WTC11 (cell line): ENCODE measurements around the gene DLGAP3. TPM values are rescaled to one million over a fixed set of nuclear protein-coding genes. Genes with fewer than 3 reads are reported as not detected.

Experiments used
- ATAC-seq: fragments of 200-7000 bp; cut with Tn5 transposase; 2 replicates; pipeline ENCODE4 v1.10.0; 2021; ENCODE audit warnings: mild to moderate bottlenecking, moderate library complexity
- CTCF ChIA-PET: fragments of 300-600 bp; sonication (Branson Sonifier 250); formaldehyde crosslinking; loops from one replicate; lab custom pipeline; 2021; ENCODE audit warnings: antibody characterized with exemption; lab: Charles Lee
- POLR2A ChIA-PET: fragments of 350-600 bp; sonication (Branson Sonifier 250); formaldehyde crosslinking; loops from one replicate; lab custom pipeline; 2021; ENCODE audit warnings: antibody characterized with exemption; lab: Charles Lee
- DNase-seq: peaks from one replicate; pipeline ENCODE4 v3.0.0; 2021; ENCODE audit warnings: low spot score
- H3K27ac Mint-ChIP-seq: 2 replicates; pipeline ENCODE4 v1.8.0; 2021; ENCODE audit warnings: mixed read lengths
- H3K27me3 Mint-ChIP-seq: 2 replicates; pipeline ENCODE4 v1.8.0; 2021; ENCODE audit warnings: low read depth, mild to moderate bottlenecking, moderate library complexity, mixed read lengths
- H3K36me3 Mint-ChIP-seq: 2 replicates; pipeline ENCODE4 v1.8.0; 2021; ENCODE audit warnings: mixed read lengths
- H3K4me1 Mint-ChIP-seq: 2 replicates; pipeline ENCODE4 v1.8.0; 2022; ENCODE audit warnings: mixed read lengths
- H3K4me3 Mint-ChIP-seq: 2 replicates; pipeline ENCODE4 v1.8.0; 2021; ENCODE audit warnings: mild to moderate bottlenecking, moderate library complexity, mixed read lengths
- H3K9me3 Mint-ChIP-seq: 2 replicates; pipeline ENCODE4 v1.8.0; 2021; ENCODE audit warnings: mixed read lengths
- AFF4 ChIP-seq: sonication (generic); formaldehyde crosslinking; IDR thresholded peaks from 2 replicates; pipeline ENCODE4 v1.8.1; 2023; ENCODE audit warnings: mild to moderate bottlenecking, missing genetic modification reagents, borderline replicate concordance
- EMX1 ChIP-seq: fragments of 250-450 bp; sonication (Bioruptor Pico); IDR thresholded peaks from 2 replicates; pipeline ENCODE4 v1.8.0; 2021; ENCODE audit warnings: mild to moderate bottlenecking
- GABPB1 ChIP-seq: sonication (generic); formaldehyde crosslinking; IDR thresholded peaks from 2 replicates; pipeline ENCODE4 v1.8.1; 2023; ENCODE audit warnings: mild to moderate bottlenecking, missing genetic modification reagents
- IRF2 ChIP-seq: sonication (generic); formaldehyde crosslinking; IDR thresholded peaks from 2 replicates; pipeline ENCODE4 v1.8.0; 2022; ENCODE audit warnings: low read depth, missing genetic modification reagents, borderline replicate concordance
- MLX ChIP-seq: sonication (generic); formaldehyde crosslinking; IDR thresholded peaks from 2 replicates; pipeline ENCODE4 v1.8.1; 2023; ENCODE audit warnings: mild to moderate bottlenecking, missing genetic modification reagents, moderate library complexity
- NFATC4 ChIP-seq: fragments of 250-450 bp; sonication (Bioruptor Pico); IDR thresholded peaks from 2 replicates; pipeline ENCODE4 v1.9.0; 2021; ENCODE audit warnings: mild to moderate bottlenecking
- SMAD3 ChIP-seq: sonication (generic); formaldehyde crosslinking; IDR thresholded peaks from 2 replicates; pipeline ENCODE4 v1.8.0; 2022; ENCODE audit warnings: missing genetic modification reagents, mild to moderate bottlenecking, borderline replicate concordance
- SMAD4 ChIP-seq: sonication (generic); formaldehyde crosslinking; IDR thresholded peaks from 2 replicates; pipeline ENCODE4 v1.8.0; 2022; ENCODE audit warnings: mild to moderate bottlenecking, missing genetic modification reagents
- TEAD4 ChIP-seq: sonication (generic); formaldehyde crosslinking; IDR thresholded peaks from 2 replicates; pipeline ENCODE4 v1.8.0; 2022; ENCODE audit warnings: mild to moderate bottlenecking, missing genetic modification reagents
- USF2 ChIP-seq: sonication (generic); formaldehyde crosslinking; IDR thresholded peaks from 2 replicates; pipeline ENCODE4 v1.8.1; 2023; ENCODE audit warnings: mild to moderate bottlenecking, missing genetic modification reagents, moderate library complexity
- ZBTB21 ChIP-seq: sonication (generic); formaldehyde crosslinking; IDR thresholded peaks from 2 replicates; pipeline ENCODE4 v1.8.1; 2023; ENCODE audit warnings: mild to moderate bottlenecking, missing genetic modification reagents, borderline replicate concordance
- ZMAT4 ChIP-seq: fragments of 250-450 bp; sonication (Bioruptor Pico); IDR thresholded peaks from 2 replicates; pipeline ENCODE4 v1.9.0; 2021; ENCODE audit warnings: mild to moderate bottlenecking
- ZNF138 ChIP-seq: sonication (generic); formaldehyde crosslinking; conservative IDR thresholded peaks from 2 replicates; pipeline ENCODE4 v1.8.1; 2022; ENCODE audit warnings: mild to moderate bottlenecking, moderate library complexity, missing genetic modification reagents
- ZNF232 ChIP-seq: sonication (generic); formaldehyde crosslinking; IDR thresholded peaks from 2 replicates; pipeline ENCODE4 v1.8.0; 2022; ENCODE audit warnings: mild to moderate bottlenecking, missing genetic modification reagents
- total RNA-seq: library from RNA; stranded (reverse); gene quantifications from 3 replicates; pipeline ENCODE4 v1.2.3, GENCODE V29; 2021
- TF ChIP-seq, protein P1 (sequence below): sonication (generic); formaldehyde crosslinking; IDR thresholded peaks from 2 replicates; pipeline ENCODE4 v1.8.0; 2022; ENCODE audit warnings: mild to moderate bottlenecking, missing genetic modification reagents
- TF ChIP-seq, protein P2 (sequence below): fragments of 250-450 bp; sonication (Bioruptor Pico); IDR thresholded peaks from 2 replicates; pipeline ENCODE4 v1.8.0; 2021; ENCODE audit warnings: mild to moderate bottlenecking
- TF ChIP-seq, protein P3 (sequence below): sonication (generic); formaldehyde crosslinking; IDR thresholded peaks from 2 replicates; pipeline ENCODE4 v1.8.0; 2022; ENCODE audit warnings: mild to moderate bottlenecking, missing genetic modification reagents

Gene DLGAP3
- total RNA-seq, 1 experiment from 2014 or later, result 11.3 TPM

- DNase-seq (no peak), ATAC-seq (no peak)
- no peaks in the 10 kb centered on the region for H3K27me3 Mint-ChIP-seq
- CTCF ChIA-PET, result interaction anchor here (0.6 to 2.0 kb wide), 5 partner anchors 24 to 392 kb away, joined by 3 to 47 read pairs (median 4); partner anchors contain the start of gene GJA4
- H3K9me3 Mint-ChIP-seq, result no peaks in the 10 kb centered on the region
- H3K27ac Mint-ChIP-seq, result no peak overlapping the region
- H3K4me1 Mint-ChIP-seq, result peaks cover 32% of the 10 kb centered on the region
- peaks cover 26% of the 10 kb centered on the region for H3K36me3 Mint-ChIP-seq
- no peak overlapping the region for H3K4me3 Mint-ChIP-seq
- TF ChIP-seq EMX1 (CRISPR knock-in tag) (no peak), GABPB1 (no peak), USF2 (CRISPR knock-in tag) (no peak), TEAD4 (CRISPR knock-in tag) (no peak), IRF2 (CRISPR knock-in tag) (no peak), SMAD3 (CRISPR knock-in tag) (no peak), NFATC4 (no peak), ZNF232 (no peak), ZNF138 (no peak), MLX (CRISPR knock-in tag) (no peak), SMAD4 (no peak), ZBTB21 (CRISPR knock-in tag) (no peak), AFF4 (no peak), ZMAT4 (CRISPR knock-in tag) (no peak)
- TF ChIP-seq, protein P1, sequence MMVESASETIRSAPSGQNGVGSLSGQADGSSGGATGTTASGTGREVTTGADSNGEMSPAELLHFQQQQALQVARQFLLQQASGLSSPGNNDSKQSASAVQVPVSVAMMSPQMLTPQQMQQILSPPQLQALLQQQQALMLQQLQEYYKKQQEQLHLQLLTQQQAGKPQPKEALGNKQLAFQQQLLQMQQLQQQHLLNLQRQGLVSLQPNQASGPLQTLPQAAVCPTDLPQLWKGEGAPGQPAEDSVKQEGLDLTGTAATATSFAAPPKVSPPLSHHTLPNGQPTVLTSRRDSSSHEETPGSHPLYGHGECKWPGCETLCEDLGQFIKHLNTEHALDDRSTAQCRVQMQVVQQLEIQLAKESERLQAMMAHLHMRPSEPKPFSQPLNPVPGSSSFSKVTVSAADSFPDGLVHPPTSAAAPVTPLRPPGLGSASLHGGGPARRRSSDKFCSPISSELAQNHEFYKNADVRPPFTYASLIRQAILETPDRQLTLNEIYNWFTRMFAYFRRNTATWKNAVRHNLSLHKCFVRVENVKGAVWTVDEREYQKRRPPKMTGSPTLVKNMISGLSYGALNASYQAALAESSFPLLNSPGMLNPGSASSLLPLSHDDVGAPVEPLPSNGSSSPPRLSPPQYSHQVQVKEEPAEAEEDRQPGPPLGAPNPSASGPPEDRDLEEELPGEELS (CRISPR knock-in tag), result no peak
- TF ChIP-seq, protein P2, sequence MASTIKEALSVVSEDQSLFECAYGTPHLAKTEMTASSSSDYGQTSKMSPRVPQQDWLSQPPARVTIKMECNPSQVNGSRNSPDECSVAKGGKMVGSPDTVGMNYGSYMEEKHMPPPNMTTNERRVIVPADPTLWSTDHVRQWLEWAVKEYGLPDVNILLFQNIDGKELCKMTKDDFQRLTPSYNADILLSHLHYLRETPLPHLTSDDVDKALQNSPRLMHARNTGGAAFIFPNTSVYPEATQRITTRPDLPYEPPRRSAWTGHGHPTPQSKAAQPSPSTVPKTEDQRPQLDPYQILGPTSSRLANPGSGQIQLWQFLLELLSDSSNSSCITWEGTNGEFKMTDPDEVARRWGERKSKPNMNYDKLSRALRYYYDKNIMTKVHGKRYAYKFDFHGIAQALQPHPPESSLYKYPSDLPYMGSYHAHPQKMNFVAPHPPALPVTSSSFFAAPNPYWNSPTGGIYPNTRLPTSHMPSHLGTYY (CRISPR knock-in tag), result no peak
- TF ChIP-seq, protein P3, sequence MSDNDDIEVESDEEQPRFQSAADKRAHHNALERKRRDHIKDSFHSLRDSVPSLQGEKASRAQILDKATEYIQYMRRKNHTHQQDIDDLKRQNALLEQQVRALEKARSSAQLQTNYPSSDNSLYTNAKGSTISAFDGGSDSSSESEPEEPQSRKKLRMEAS, result no peak
- POLR2A ChIA-PET, result no interaction called here
These were observed 77.9 kb downstream of the DLGAP3 start for GRCh38 chr1:34851431-34852105.
